C4-2B (cell line): Measurements from ENCODE around the gene INO80D.

Source experiments
- H3K27ac ChIP-seq: fragments of 450-650 bp; 2 replicates; pipeline ENCODE4 v1.5.1; 2017
- CTCF ChIP-seq: fragments of 450-650 bp; conservative IDR thresholded peaks from 2 replicates; pipeline ENCODE4 v1.5.1; 2017; ENCODE audit warnings: mild to moderate bottlenecking
- ZFX ChIP-seq: fragments of 450-650 bp; IDR thresholded peaks from 2 replicates; pipeline ENCODE4 v1.6.1; 2017

INO80D gene

GRCh38 chr2:205970348-205970747 is 115.6 kb downstream of the INO80D start:
- H3K27ac ChIP-seq = no peak overlapping the region
- TF ChIP-seq CTCF (no peak), ZFX (no peak)

GRCh38 chr2:205969584-205969983 is 116.4 kb downstream of the INO80D start:
- no peak overlapping the region for H3K27ac ChIP-seq
- TF ChIP-seq ZFX = no peak
- no peak for TF ChIP-seq CTCF

- TF ChIP-seq CTCF (no peak), ZFX (no peak)
- H3K27ac ChIP-seq = no peak overlapping the region
Measured at GRCh38 chr2:205967391-205968075, 118.4 kb downstream of the INO80D start.

GRCh38 chr2:205965707-205966106 is 120.3 kb downstream of the INO80D start:
- TF ChIP-seq ZFX (no peak), CTCF (no peak)
- no peak overlapping the region for H3K27ac ChIP-seq

- H3K27ac ChIP-seq = no peak overlapping the region
- no peak for TF ChIP-seq CTCF
- TF ChIP-seq ZFX = no peak
Measured at GRCh38 chr2:205964111-205964761, 121.7 kb downstream of the INO80D start.

- no peak overlapping the region for H3K27ac ChIP-seq
- TF ChIP-seq ZFX (no peak), CTCF (no peak)
Measured at GRCh38 chr2:205959521-205959920, 126.5 kb downstream of the INO80D start.

- H3K27ac ChIP-seq = no peak overlapping the region
- TF ChIP-seq CTCF (no peak), ZFX (no peak)
Measured at GRCh38 chr2:205957452-205958154, 128.4 kb downstream of the INO80D start.
